ENCODE results near the gene CNTN1. TPM values are rescaled to one million over a fixed set of nuclear protein-coding genes. Genes with fewer than 3 reads are reported as not detected.

The CNTN1 gene
- total and polyA plus RNA-seq, 9 of the 15 experiments (the other 6 are each of a cell fraction or from before 2014, with no cell fraction given), result 0.16 TPM; not detected in 8

DNA sequence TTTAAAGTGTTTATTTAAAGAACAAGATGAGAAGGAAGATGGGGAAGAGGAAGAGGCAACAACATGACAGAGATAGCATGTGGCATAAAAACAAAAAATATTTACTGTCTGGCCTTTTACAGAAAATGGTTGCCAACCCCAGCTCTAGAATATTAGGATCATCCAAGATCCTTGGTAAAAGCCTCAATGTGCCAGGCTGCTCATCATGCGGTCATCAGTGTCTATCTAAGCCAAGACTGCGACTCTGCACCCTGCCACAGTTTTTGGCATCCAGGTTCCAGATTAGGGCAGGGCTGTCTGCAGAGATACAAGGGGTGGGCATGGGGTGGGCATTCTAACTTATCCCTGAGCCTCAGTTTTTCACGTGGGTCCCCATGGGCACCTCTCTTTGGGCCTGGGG lies 46.9 kb upstream of the CNTN1 start:
- in situ Hi-C loops (cut with MboI), result no loop called here
- H3K36me3 ChIP-seq (ENCODE audit: control insufficient read depth, insufficient read depth, low read length), result no peaks in the 10 kb centered on the region
- no TSS peak for BruUV-seq (replicated peaks)
- ATAC-seq (no peak), FAIRE-seq (no peak), DNase-seq (ENCODE audit: extremely low read depth in 1 of 4, low spot score in 3 of 4) (no peak)
- no peaks in the 10 kb centered on the region for H3K9me3 ChIP-seq (replicated peaks; ENCODE audit: control insufficient read depth, insufficient read depth, low read depth, low read length)
- ChIA-PET CTCF (ENCODE audit: low intra/inter-chr PET ratio) (no interaction called here), POLR2A (no interaction called here)
- no peaks in the 10 kb centered on the region for H3K79me2 ChIP-seq (ENCODE audit: control insufficient read depth, insufficient read depth, low read length)
- H3K4me2 ChIP-seq (ENCODE audit: insufficient read depth, low read length), result no peak overlapping the region
- WGBS (ENCODE audit: insufficient coverage, low coverage, missing lambda C conversion rate), result 3% methylated on average over 3 of the region's 3 CpGs
- no peaks in the 10 kb centered on the region for H4K20me1 ChIP-seq (replicated peaks; ENCODE audit: control insufficient read depth, insufficient read depth, low read length)
- no peaks in the 10 kb centered on the region for H3K9me1 ChIP-seq (ENCODE audit: control insufficient read depth, insufficient read depth, low read length)
- no peaks in the 10 kb centered on the region for H3K27me3 ChIP-seq (ENCODE audit: control insufficient read depth in 2 of 2, insufficient read depth in 2 of 2, low read length in 2 of 2)
- H3K4me1 ChIP-seq (replicated peaks in 1 of 2; ENCODE audit: control insufficient read depth in 2 of 2, insufficient read depth in 2 of 2, low read length in 2 of 2), result no peaks in the 10 kb centered on the region
- H3K4me3 ChIP-seq, result no peak overlapping the region
- no peak overlapping the region for H3K9ac ChIP-seq (ENCODE audit: insufficient read depth in 1 of 2, low read depth in 2 of 2, low read length in 2 of 2)
- no peak overlapping the region for H2AFZ ChIP-seq (ENCODE audit: low read depth, low read length)
- H3K27ac ChIP-seq (ENCODE audit: extremely low read depth, low read depth, low read length), result no peak overlapping the region
- intact Hi-C loops (cut with micrococcal nuclease), result no loop called here
- TF ChIP-seq MEF2A (IDR thresholded peaks at IDR 0.05; ENCODE audit: control insufficient read depth, low read depth, low read length) (no peak), KDM4B (IDR thresholded peaks at IDR 0.05; ENCODE audit: borderline replicate concordance in 2 of 2, low read depth in 1 of 2) (no peak), CBFB (CRISPR knock-in tag; IDR thresholded peaks at IDR 0.05) (no peak), EZH2 (IDR thresholded peaks at IDR 0.05; ENCODE audit: borderline replicate concordance, low read depth, low read length) (no peak), ETV6 (IDR thresholded peaks at IDR 0.05; ENCODE audit: borderline replicate concordance in 1 of 2, low read depth in 2 of 2, low read length in 1 of 2) (no peak), ETV6 (CRISPR knock-in tag; IDR thresholded peaks at IDR 0.05; ENCODE audit: borderline replicate concordance) (no peak), ZNF239 (CRISPR knock-in tag; IDR thresholded peaks at IDR 0.05) (no peak), ZNF398 (CRISPR knock-in tag; IDR thresholded peaks at IDR 0.05) (no peak), ZNF224 (CRISPR knock-in tag; IDR thresholded peaks at IDR 0.05) (no peak), PHF21A (IDR thresholded peaks at IDR 0.05; ENCODE audit: borderline replicate concordance, low read depth) (no peak), MEIS2 (IDR thresholded peaks at IDR 0.05; ENCODE audit: partially characterized antibody) (no peak)
- TF ChIP-seq, protein P1, sequence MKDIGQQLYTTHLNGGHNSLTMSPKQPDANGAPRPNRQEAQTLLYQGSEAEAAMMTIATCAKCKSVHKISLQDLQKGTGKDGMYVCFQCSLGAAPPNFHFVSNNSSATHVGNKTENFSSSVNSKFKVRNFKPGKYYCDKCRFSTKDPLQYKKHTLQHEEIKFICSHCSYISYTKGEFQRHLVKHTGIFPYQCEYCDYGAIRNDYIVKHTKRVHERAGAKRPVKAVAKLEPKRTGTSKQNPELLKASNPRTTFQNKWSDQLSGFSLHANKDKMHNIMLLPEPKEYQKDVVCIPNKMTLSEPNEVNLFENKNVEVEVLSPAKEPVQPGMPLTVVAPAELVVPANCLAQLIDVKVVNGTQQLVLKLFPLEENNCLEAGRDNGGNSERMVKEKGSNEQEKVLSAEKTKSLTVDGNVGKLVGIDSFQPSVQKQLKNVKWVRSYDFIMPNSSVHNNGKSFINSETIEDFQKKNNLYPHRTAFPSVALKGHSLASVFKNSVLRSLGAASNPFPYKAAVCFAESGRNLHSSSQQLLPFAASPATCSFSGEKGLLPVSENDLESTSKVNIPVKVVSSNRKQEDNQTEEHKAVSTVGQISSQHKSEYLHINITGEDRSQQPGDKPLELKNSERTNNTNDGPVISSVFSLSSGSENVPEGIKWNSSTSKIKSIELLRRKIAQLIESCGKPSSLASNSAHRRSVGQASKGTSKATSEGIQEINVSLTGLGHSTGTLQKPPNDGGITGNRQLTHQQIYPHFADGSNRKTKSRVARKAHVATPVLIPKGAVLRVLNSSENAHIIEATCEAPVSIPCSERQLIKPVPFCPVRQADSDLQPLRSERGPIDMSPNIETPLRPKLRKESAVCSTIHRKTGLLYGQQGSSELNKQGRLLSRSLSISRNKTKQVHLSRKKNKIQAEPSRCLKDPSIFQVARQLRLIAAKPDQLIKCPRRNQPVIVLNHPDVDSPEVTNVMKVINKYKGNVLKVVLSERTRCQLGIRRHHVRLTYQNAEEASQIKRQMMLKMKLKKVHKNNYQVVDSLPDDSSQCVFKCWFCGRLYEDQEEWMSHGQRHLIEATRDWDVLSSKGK (CRISPR knock-in tag; IDR thresholded peaks at IDR 0.05), result no peak
